ENCODE measurements around the gene UBASH3B.

The UBASH3B gene

GRCh38 chr11:122665861-122666260, 10.3 kb downstream of the UBASH3B start:
- Histone ChIP-seq H3K36me3 (ENCODE audit: insufficient read depth, low read length) (no peaks in the 10 kb centered on the region), H3K9me3 (ENCODE audit: low read depth, low read length) (no peaks in the 10 kb centered on the region), H3K27ac (no peak overlapping the region), H3K9ac (ENCODE audit: insufficient read length) (no peak overlapping the region), H3K4me3 (no peak overlapping the region)
- TF ChIP-seq POLR2AphosphoS5 (IDR thresholded peaks at IDR 0.05; ENCODE audit: borderline replicate concordance, low read depth, low read length), result no peak
- TF ChIP-seq EZH2 (IDR thresholded peaks at IDR 0.05), result no peak
- no peak for TF ChIP-seq FOXP2 (optimal IDR thresholded peaks at IDR 0.05; ENCODE audit: control extremely low read depth, extremely low read length, insufficient read depth)
- no peak for DNase-seq (ENCODE audit: low read depth, low spot score)

GRCh38 chr11:122666743-122667142, 11.2 kb downstream of the UBASH3B start:
- no peak for DNase-seq (ENCODE audit: low read depth, low spot score)
- TF ChIP-seq POLR2AphosphoS5 (IDR thresholded peaks at IDR 0.05; ENCODE audit: borderline replicate concordance, low read depth, low read length) (no peak), FOXP2 (optimal IDR thresholded peaks at IDR 0.05; ENCODE audit: control extremely low read depth, extremely low read length, insufficient read depth) (no peak), EZH2 (IDR thresholded peaks at IDR 0.05) (no peak)
- no peaks in the 10 kb centered on the region for H3K36me3 ChIP-seq (ENCODE audit: insufficient read depth, low read length)
- H3K9ac ChIP-seq (ENCODE audit: insufficient read length), result no peak overlapping the region
- H3K9me3 ChIP-seq (ENCODE audit: low read depth, low read length), result no peaks in the 10 kb centered on the region
- no peak overlapping the region for H3K4me3 ChIP-seq
- H3K27ac ChIP-seq, result no peak overlapping the region

- Histone ChIP-seq H3K4me3 (no peak overlapping the region), H3K9me3 (ENCODE audit: low read depth, low read length) (no peaks in the 10 kb centered on the region), H3K36me3 (ENCODE audit: insufficient read depth, low read length) (no peaks in the 10 kb centered on the region), H3K27ac (no peak overlapping the region), H3K9ac (ENCODE audit: insufficient read length) (no peak overlapping the region)
- no peak for DNase-seq (ENCODE audit: low read depth, low spot score)
- TF ChIP-seq POLR2AphosphoS5 (IDR thresholded peaks at IDR 0.05; ENCODE audit: borderline replicate concordance, low read depth, low read length), result no peak
- TF ChIP-seq FOXP2 (optimal IDR thresholded peaks at IDR 0.05; ENCODE audit: control extremely low read depth, extremely low read length, insufficient read depth), result no peak
- TF ChIP-seq EZH2 (IDR thresholded peaks at IDR 0.05), result no peak
Observed at GRCh38 chr11:122668562-122669090, 13.1 kb downstream of the UBASH3B start.

- no peaks in the 10 kb centered on the region for H3K9me3 ChIP-seq (ENCODE audit: low read depth, low read length)
- H3K9ac ChIP-seq (ENCODE audit: insufficient read length), result no peak overlapping the region
- TF ChIP-seq FOXP2 (optimal IDR thresholded peaks at IDR 0.05; ENCODE audit: control extremely low read depth, extremely low read length, insufficient read depth), result no peak
- TF ChIP-seq POLR2AphosphoS5 (IDR thresholded peaks at IDR 0.05; ENCODE audit: borderline replicate concordance, low read depth, low read length), result no peak
- no peak for TF ChIP-seq EZH2 (IDR thresholded peaks at IDR 0.05)
- no peaks in the 10 kb centered on the region for H3K36me3 ChIP-seq (ENCODE audit: insufficient read depth, low read length)
- no peak overlapping the region for H3K4me3 ChIP-seq
- no peak overlapping the region for H3K27ac ChIP-seq
- no peak for DNase-seq (ENCODE audit: low read depth, low spot score)
Observed at GRCh38 chr11:122670131-122670530, 14.6 kb downstream of the UBASH3B start.

- Histone ChIP-seq H3K36me3 (ENCODE audit: insufficient read depth, low read length) (no peaks in the 10 kb centered on the region), H3K9me3 (ENCODE audit: low read depth, low read length) (no peaks in the 10 kb centered on the region), H3K27ac (no peak overlapping the region), H3K4me3 (no peak overlapping the region), H3K9ac (ENCODE audit: insufficient read length) (no peak overlapping the region)
- no peak for DNase-seq (ENCODE audit: low read depth, low spot score)
- TF ChIP-seq FOXP2 (optimal IDR thresholded peaks at IDR 0.05; ENCODE audit: control extremely low read depth, extremely low read length, insufficient read depth) (no peak), POLR2AphosphoS5 (IDR thresholded peaks at IDR 0.05; ENCODE audit: borderline replicate concordance, low read depth, low read length) (no peak), EZH2 (IDR thresholded peaks at IDR 0.05) (no peak)
Observed at GRCh38 chr11:122671400-122671891, 15.9 kb downstream of the UBASH3B start.

- TF ChIP-seq POLR2AphosphoS5 (IDR thresholded peaks at IDR 0.05; ENCODE audit: borderline replicate concordance, low read depth, low read length), result no peak
- no peak for TF ChIP-seq EZH2 (IDR thresholded peaks at IDR 0.05)
- no peak for TF ChIP-seq FOXP2 (optimal IDR thresholded peaks at IDR 0.05; ENCODE audit: control extremely low read depth, extremely low read length, insufficient read depth)
- Histone ChIP-seq H3K9ac (ENCODE audit: insufficient read length) (no peak overlapping the region), H3K4me3 (no peak overlapping the region), H3K27ac (no peak overlapping the region), H3K36me3 (ENCODE audit: insufficient read depth, low read length) (no peaks in the 10 kb centered on the region), H3K9me3 (ENCODE audit: low read depth, low read length) (no peaks in the 10 kb centered on the region)
- no peak for DNase-seq (ENCODE audit: low read depth, low spot score)
Observed at GRCh38 chr11:122672892-122673291, 17.4 kb downstream of the UBASH3B start.

GRCh38 chr11:122673701-122674100, 18.2 kb downstream of the UBASH3B start:
- Histone ChIP-seq H3K27ac (no peak overlapping the region), H3K36me3 (ENCODE audit: insufficient read depth, low read length) (no peaks in the 10 kb centered on the region), H3K9ac (ENCODE audit: insufficient read length) (no peak overlapping the region), H3K9me3 (ENCODE audit: low read depth, low read length) (no peaks in the 10 kb centered on the region), H3K4me3 (no peak overlapping the region)
- TF ChIP-seq POLR2AphosphoS5 (IDR thresholded peaks at IDR 0.05; ENCODE audit: borderline replicate concordance, low read depth, low read length), result no peak
- no peak for TF ChIP-seq FOXP2 (optimal IDR thresholded peaks at IDR 0.05; ENCODE audit: control extremely low read depth, extremely low read length, insufficient read depth)
- TF ChIP-seq EZH2 (IDR thresholded peaks at IDR 0.05), result no peak
- DNase-seq (ENCODE audit: low read depth, low spot score), result no peak

- no peaks in the 10 kb centered on the region for H3K9me3 ChIP-seq (ENCODE audit: low read depth, low read length)
- H3K27ac ChIP-seq, result no peak overlapping the region
- no peak for DNase-seq (ENCODE audit: low read depth, low spot score)
- no peaks in the 10 kb centered on the region for H3K36me3 ChIP-seq (ENCODE audit: insufficient read depth, low read length)
- no peak overlapping the region for H3K9ac ChIP-seq (ENCODE audit: insufficient read length)
- TF ChIP-seq EZH2 (IDR thresholded peaks at IDR 0.05), result no peak
- no peak for TF ChIP-seq FOXP2 (optimal IDR thresholded peaks at IDR 0.05; ENCODE audit: control extremely low read depth, extremely low read length, insufficient read depth)
- TF ChIP-seq POLR2AphosphoS5 (IDR thresholded peaks at IDR 0.05; ENCODE audit: borderline replicate concordance, low read depth, low read length), result no peak
- no peak overlapping the region for H3K4me3 ChIP-seq
Observed at GRCh38 chr11:122676638-122677037, 21.1 kb downstream of the UBASH3B start.

- TF ChIP-seq EZH2 (IDR thresholded peaks at IDR 0.05), result no peak
- no peak for TF ChIP-seq FOXP2 (optimal IDR thresholded peaks at IDR 0.05; ENCODE audit: control extremely low read depth, extremely low read length, insufficient read depth)
- no peak for TF ChIP-seq POLR2AphosphoS5 (IDR thresholded peaks at IDR 0.05; ENCODE audit: borderline replicate concordance, low read depth, low read length)
- Histone ChIP-seq H3K9me3 (ENCODE audit: low read depth, low read length) (no peaks in the 10 kb centered on the region), H3K27ac (no peak overlapping the region), H3K36me3 (ENCODE audit: insufficient read depth, low read length) (no peaks in the 10 kb centered on the region), H3K4me3 (no peak overlapping the region), H3K9ac (ENCODE audit: insufficient read length) (no peak overlapping the region)
- DNase-seq (ENCODE audit: low read depth, low spot score), result no peak
Observed at GRCh38 chr11:122677256-122677655, 21.7 kb downstream of the UBASH3B start.
